ENCODE measurements around the gene C1QL3. TPM values are rescaled to one million over a fixed set of nuclear protein-coding genes. Genes with fewer than 3 reads are reported as not detected.

The C1QL3 gene
- total RNA-seq, 8 experiments from 2014 or later: 0.18 to 4.0 (median 1.7) TPM; not detected in 1

GRCh38 chr10:16527452-16527851 is 5.8 kb upstream of the C1QL3 start:
- Histone ChIP-seq H3K4me1 (replicated peaks in 1 of 2) (peaks cover 5 to 6% of the 10 kb centered on the region in 2 donors), H3K4me3 (no peak overlapping the region), H3K27ac (no peak overlapping the region)
- in situ Hi-C loops (cut with MboI; ENCODE audit: low pct_unique_long_range_greater_than_20kb in 2 of 9, low sequenced_read_pairs in 9 of 9, unreplicated experiment in 9 of 9): loop anchor here in 2 of 9 experiments (25.0 kb wide), 1 partner anchor 640 kb away; no protein-coding TSS in a partner anchor
- WGBS, 10 experiments: 0 to 100% (median 31%) methylated on average over 1 to 4 of the region's 4 CpGs; no CpG with 5 or more reads in 1 of the 10 experiments
- no peak for ATAC-seq (replicated peaks in 6 of 8)

GRCh38 chr10:16520900-16521299 is 779 bp downstream of the C1QL3 start:
- Histone ChIP-seq H3K4me3 (peak overlapping the region; percentile 36 to 42 (median 41)), H3K27ac (no peak overlapping the region), H3K4me1 (replicated peaks in 1 of 2) (peaks cover 5 to 8% of the 10 kb centered on the region in 2 donors)
- 0 to 7% (median 2%) methylated on average over 3 to 12 of the region's 39 CpGs; no CpG with 5 or more reads in 7 of the 10 experiments for whole genome bisulfite sequencing, 10 experiments
- peak; percentile 67 to 88 (median 76) for ATAC-seq (replicated peaks in 6 of 8)
- in situ Hi-C loops (cut with MboI; ENCODE audit: low pct_unique_long_range_greater_than_20kb in 2 of 9, low sequenced_read_pairs in 9 of 9, unreplicated experiment in 9 of 9): no loop called here

- H3K4me3 ChIP-seq: peak overlapping the region; percentile 36 to 42 (median 41)
- peaks cover 5 to 8% of the 10 kb centered on the region in 2 donors for H3K4me1 ChIP-seq (replicated peaks in 1 of 2)
- H3K27ac ChIP-seq: no peak overlapping the region
- in situ Hi-C loops (cut with MboI; ENCODE audit: low pct_unique_long_range_greater_than_20kb in 2 of 9, low sequenced_read_pairs in 9 of 9, unreplicated experiment in 9 of 9): no loop called here
- ATAC-seq (replicated peaks in 6 of 8): peak; percentile 15 to 45 (median 31)
- WGBS, 10 experiments: 0 to 34% (median 4%) methylated on average over 6 to 32 of the region's 104 CpGs; no CpG with 5 or more reads in 6 of the 10 experiments
Observed at GRCh38 chr10:16519908-16520861, 1.5 kb downstream of the C1QL3 start.

GRCh38 chr10:16519250-16519907 is 2.3 kb downstream of the C1QL3 start:
- WGBS, 10 experiments: 23 to 81% (median 57%) methylated on average over 2 to 18 of the region's 31 CpGs; no CpG with 5 or more reads in 1 of the 10 experiments
- no peak overlapping the region for H3K27ac ChIP-seq
- ATAC-seq (replicated peaks in 6 of 8): no peak
- H3K4me1 ChIP-seq (replicated peaks in 1 of 2): peaks cover 5 to 8% of the 10 kb centered on the region in 2 donors
- H3K4me3 ChIP-seq: peak overlapping the region in 3 of 5 donors; percentile 39 to 42 (median 41)
- in situ Hi-C loops (cut with MboI; ENCODE audit: low pct_unique_long_range_greater_than_20kb in 2 of 9, low sequenced_read_pairs in 9 of 9, unreplicated experiment in 9 of 9): no loop called here

GRCh38 chr10:16518822-16519221 is 2.9 kb downstream of the C1QL3 start:
- no peak for ATAC-seq (replicated peaks in 6 of 8)
- in situ Hi-C loops (cut with MboI; ENCODE audit: low pct_unique_long_range_greater_than_20kb in 2 of 9, low sequenced_read_pairs in 9 of 9, unreplicated experiment in 9 of 9): no loop called here
- H3K27ac ChIP-seq: no peak overlapping the region
- peaks cover under 1 to 6% of the 10 kb centered on the region in 2 donors for H3K4me1 ChIP-seq (replicated peaks in 1 of 2)
- WGBS, 10 experiments: 0 to 85% (median 62%) methylated on average over 1 to 4 of the region's 4 CpGs
- no peak overlapping the region for H3K4me3 ChIP-seq

GRCh38 chr10:16510843-16511242 is 10.8 kb downstream of the C1QL3 start:
- no peak overlapping the region for H3K4me3 ChIP-seq
- in situ Hi-C loops (cut with MboI; ENCODE audit: low pct_unique_long_range_greater_than_20kb in 2 of 9, low sequenced_read_pairs in 9 of 9, unreplicated experiment in 9 of 9): no loop called here
- 79 to 97% (median 89%) methylated on average over 5 to 9 of the region's 9 CpGs; no CpG with 5 or more reads in 1 of the 10 experiments for WGBS, 10 experiments
- peaks cover 0 to 33% of the 10 kb centered on the region in 2 donors for H3K4me1 ChIP-seq (replicated peaks in 1 of 2)
- H3K27ac ChIP-seq: no peak overlapping the region
- ATAC-seq (replicated peaks in 6 of 8): no peak

- ATAC-seq (replicated peaks in 6 of 8): peak in 5 of 8 experiments; percentile 56 to 76 (median 65)
- Histone ChIP-seq H3K27ac (no peak overlapping the region), H3K4me1 (replicated peaks in 1 of 2) (peaks cover 0 to 33% of the 10 kb centered on the region in 2 donors), H3K4me3 (no peak overlapping the region)
- in situ Hi-C loops (cut with MboI; ENCODE audit: low pct_unique_long_range_greater_than_20kb in 2 of 9, low sequenced_read_pairs in 9 of 9, unreplicated experiment in 9 of 9): no loop called here
- 40 to 94% (median 80%) methylated on average over 1 to 5 of the region's 5 CpGs; no CpG with 5 or more reads in 3 of the 10 experiments for WGBS, 10 experiments
Observed at GRCh38 chr10:16509996-16510395, 11.7 kb downstream of the C1QL3 start.

GRCh38 chr10:16505161-16505560 is 16.5 kb downstream of the C1QL3 start:
- no peak for ATAC-seq (replicated peaks in 6 of 8)
- H3K4me1 ChIP-seq (replicated peaks in 1 of 2): peaks cover 0 to 5% of the 10 kb centered on the region in 2 donors
- WGBS, 10 experiments: 80 to 100% (median 100%) methylated on average over 1 of the region's 1 CpG; no CpG with 5 or more reads in 3 of the 10 experiments
- H3K4me3 ChIP-seq: no peak overlapping the region
- no peak overlapping the region for H3K27ac ChIP-seq
- in situ Hi-C loops (cut with MboI; ENCODE audit: low pct_unique_long_range_greater_than_20kb in 2 of 9, low sequenced_read_pairs in 9 of 9, unreplicated experiment in 9 of 9): no loop called here

- in situ Hi-C loops (cut with MboI; ENCODE audit: low pct_unique_long_range_greater_than_20kb in 2 of 9, low sequenced_read_pairs in 9 of 9, unreplicated experiment in 9 of 9): no loop called here
- H3K27ac ChIP-seq: no peak overlapping the region
- no peak for ATAC-seq (replicated peaks in 6 of 8)
- H3K4me3 ChIP-seq: no peak overlapping the region
- 40 to 100% (median 86%) methylated on average over 1 to 4 of the region's 4 CpGs; no CpG with 5 or more reads in 2 of the 10 experiments for WGBS, 10 experiments
- H3K4me1 ChIP-seq (replicated peaks in 1 of 2): peaks cover 0 to 17% of the 10 kb centered on the region in 2 donors
Observed at GRCh38 chr10:16497911-16498310, 23.8 kb downstream of the C1QL3 start.

GRCh38 chr10:16493884-16494536 is 27.7 kb downstream of the C1QL3 start:
- ATAC-seq (replicated peaks in 6 of 8): peak in 5 of 8 experiments; percentile 20 to 80 (median 53)
- in situ Hi-C loops (cut with MboI; ENCODE audit: low pct_unique_long_range_greater_than_20kb in 2 of 9, low sequenced_read_pairs in 9 of 9, unreplicated experiment in 9 of 9): no loop called here
- WGBS, 10 experiments: 59 to 86% (median 75%) methylated on average over 1 to 10 of the region's 10 CpGs; no CpG with 5 or more reads in 1 of the 10 experiments
- H3K4me3 ChIP-seq: no peak overlapping the region
- no peak overlapping the region for H3K27ac ChIP-seq
- peaks cover 18 to 39% of the 10 kb centered on the region in 2 donors for H3K4me1 ChIP-seq (replicated peaks in 1 of 2)

GRCh38 chr10:16491933-16492332 is 29.7 kb downstream of the C1QL3 start:
- H3K27ac ChIP-seq: no peak overlapping the region
- 20 to 100% (median 27%) methylated on average over 1 to 2 of the region's 2 CpGs; no CpG with 5 or more reads in 6 of the 10 experiments for WGBS, 10 experiments
- no peak overlapping the region for H3K4me3 ChIP-seq
- peaks cover 18 to 39% of the 10 kb centered on the region in 2 donors for H3K4me1 ChIP-seq (replicated peaks in 1 of 2)
- peak in 5 of 8 experiments; percentile 28 to 79 (median 60) for ATAC-seq (replicated peaks in 6 of 8)
- in situ Hi-C loops (cut with MboI; ENCODE audit: low pct_unique_long_range_greater_than_20kb in 2 of 9, low sequenced_read_pairs in 9 of 9, unreplicated experiment in 9 of 9): no loop called here

- H3K4me1 ChIP-seq (replicated peaks in 1 of 2): peaks cover 18 to 39% of the 10 kb centered on the region in 2 donors
- ATAC-seq (replicated peaks in 6 of 8): no peak
- no peak overlapping the region for H3K4me3 ChIP-seq
- in situ Hi-C loops (cut with MboI; ENCODE audit: low pct_unique_long_range_greater_than_20kb in 2 of 9, low sequenced_read_pairs in 9 of 9, unreplicated experiment in 9 of 9): no loop called here
- WGBS, 10 experiments: 62 to 100% (median 95%) methylated on average over 2 to 3 of the region's 3 CpGs
- no peak overlapping the region for H3K27ac ChIP-seq
Observed at GRCh38 chr10:16490511-16490910, 31.2 kb downstream of the C1QL3 start.

All from motor neuron (in vitro differentiated cells).